H1 (cell line): Measurements from ENCODE around the gene ANO6. TPM values are rescaled to one million over a fixed set of nuclear protein-coding genes. Genes with fewer than 3 reads are reported as not detected.

ENCODE experiments used
- CHD2 ChIP-seq: IDR thresholded peaks from 2 replicates; pipeline ENCODE4 v1.6.1; 2012; ENCODE audit warnings: low read length, improper control_type of control experiment
- HDAC2 ChIP-seq, 2 experiments: fragments of 300-600 bp in 1 of 2; sonication (generic) in 1 of 2; IDR thresholded peaks; 2 replicates each; pipeline ENCODE4 v1.6.1; 2011 to 2012; ENCODE audit warnings: low read depth in 2 of 2, low read length in 2 of 2, mild to moderate bottlenecking in 2 of 2, moderate library complexity in 2 of 2, borderline replicate concordance in 1 of 2, inconsistent platforms in 1 of 2
- SAP30 ChIP-seq: fragments of 300-600 bp; sonication (generic); IDR thresholded peaks from 2 replicates; pipeline ENCODE4 v1.7.1; 2012; ENCODE audit warnings: low read length, moderate library complexity, mild to moderate bottlenecking, inconsistent platforms; ENCODE audit not compliant: insufficient read depth, insufficient replicate concordance
- SIN3A ChIP-seq, 2 experiments: IDR thresholded peaks in 1 of 2; conservative IDR thresholded peaks in 1 of 2; 2 replicates each; pipeline ENCODE4 v1.6.1; 2011 to 2012; ENCODE audit warnings: low read length in 2 of 2, improper control_type of control experiment in 1 of 2, low read depth in 1 of 2, mild to moderate bottlenecking in 1 of 2
- SIX5 ChIP-seq: IDR thresholded peaks from 2 replicates; pipeline ENCODE4 v1.6.1; 2011; ENCODE audit warnings: mild to moderate bottlenecking, low read depth, low read length
- SP1 ChIP-seq: IDR thresholded peaks from 2 replicates; pipeline ENCODE4 v1.6.1; 2011; ENCODE audit warnings: low read depth, low read length
- TAF1 ChIP-seq: IDR thresholded peaks from 2 replicates; pipeline ENCODE4 v1.6.1; 2011; ENCODE audit warnings: mild to moderate bottlenecking, low read depth, low read length
- TCF12 ChIP-seq: IDR thresholded peaks from 2 replicates; pipeline ENCODE4 v1.6.1; 2011; ENCODE audit warnings: low read depth, mild to moderate bottlenecking, low read length
- TEAD4 ChIP-seq: IDR thresholded peaks from 2 replicates; pipeline ENCODE4 v1.6.1; 2012; ENCODE audit warnings: low read depth, low read length, inconsistent platforms, mixed read lengths
- polyA plus RNA-seq, 7 experiments: library from polyadenylated mRNA; depleted of rRNA in 3 of 7; stranded (reverse) in 5 of 7; unstranded in 2 of 7; fragments of >200 nt in 5 of 7; fragments of 200-250 nt in 2 of 7; gene quantifications; 1 replicate in 5 of 7; 2 replicates in 1 of 7; 4 replicates in 1 of 7; pipeline versions ENCODE4 v1.2.1 to v1.2.3, GENCODE V29; 2011 to 2013; ENCODE audit warnings: missing spikeins in 2 of 7, mixed read lengths in 2 of 7
- total RNA-seq: library from RNA; stranded (reverse); fragmentation: NEBNext Ultra II Directional; extraction: Animal tissue kit (Norgen Biotek cat#: 25700); gene quantifications from 2 replicates; pipeline ENCODE4 v1.2.1, GENCODE V29; 2021
- TF ChIP-seq, protein P1 (sequence below): IDR thresholded peaks from 2 replicates; pipeline ENCODE4 v1.6.1; 2011; ENCODE audit warnings: low read length, improper control_type of control experiment

ANO6 gene
- total and polyA plus RNA-seq, 2 of the 8 experiments (the other 6 are each of a cell fraction or from before 2014, with no cell fraction given), result 15.1 to 39.7 TPM

DNA sequence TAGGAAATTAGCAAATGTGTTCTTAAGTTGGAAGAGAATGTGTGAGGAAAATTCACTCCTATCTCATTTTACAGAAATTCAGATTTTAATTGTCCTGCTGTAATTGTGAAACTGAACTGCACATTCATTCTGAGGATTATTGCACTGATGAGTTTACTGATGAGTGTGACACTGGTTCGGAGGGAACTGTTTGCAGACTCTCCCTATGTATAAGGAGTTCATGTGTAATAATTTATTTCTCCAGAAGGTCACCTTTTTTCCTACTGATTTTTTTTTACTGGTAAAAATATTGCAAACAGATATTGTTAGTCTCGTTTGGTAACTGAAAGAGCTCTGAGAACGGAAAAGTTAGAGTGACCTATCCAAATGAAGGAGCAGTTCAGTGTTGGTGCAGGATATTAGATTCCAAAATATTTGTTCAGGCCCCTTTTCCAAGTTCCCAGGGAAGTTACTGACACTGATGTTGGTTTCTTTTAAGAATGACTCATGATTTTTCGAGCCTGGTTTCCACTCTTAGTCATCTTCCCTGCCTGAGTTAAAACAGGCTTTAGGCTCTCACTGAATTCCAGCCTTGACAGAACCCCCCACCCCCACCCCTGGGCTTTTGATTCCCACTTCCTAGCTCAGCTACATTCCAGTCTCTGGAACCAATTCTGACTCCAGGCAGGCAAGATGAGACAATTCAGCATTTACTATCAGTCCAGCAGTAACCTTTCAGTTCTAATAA lies 18.4 kb downstream of the ANO6 start (continued):
- peak; percentile 46 for TF ChIP-seq TAF1
- no peak for TF ChIP-seq CHD2
- TF ChIP-seq TCF12, result no peak
- no peak for TF ChIP-seq SIX5
- peak; percentile 80 for TF ChIP-seq SP1
- TF ChIP-seq SIN3A (conservative IDR thresholded peaks at IDR 0.05 in 1 of 2, IDR thresholded peaks at IDR 0.05 in 1 of 2; ENCODE audit: low read depth in 1 of 2, low read length in 2 of 2), result 0 out of 4 replicates have a peak, but pooled peaks have one; percentile 41 to 43
- TF ChIP-seq SAP30, result no peak
- 0 out of 4 replicates have a peak, but pooled peaks of 1 of the 2 experiments have one; percentile 50 for TF ChIP-seq HDAC2 (IDR thresholded peaks at IDR 0.05; ENCODE audit: borderline replicate concordance in 1 of 2, low read depth in 2 of 2, low read length in 2 of 2)
- TF ChIP-seq, protein P1, sequence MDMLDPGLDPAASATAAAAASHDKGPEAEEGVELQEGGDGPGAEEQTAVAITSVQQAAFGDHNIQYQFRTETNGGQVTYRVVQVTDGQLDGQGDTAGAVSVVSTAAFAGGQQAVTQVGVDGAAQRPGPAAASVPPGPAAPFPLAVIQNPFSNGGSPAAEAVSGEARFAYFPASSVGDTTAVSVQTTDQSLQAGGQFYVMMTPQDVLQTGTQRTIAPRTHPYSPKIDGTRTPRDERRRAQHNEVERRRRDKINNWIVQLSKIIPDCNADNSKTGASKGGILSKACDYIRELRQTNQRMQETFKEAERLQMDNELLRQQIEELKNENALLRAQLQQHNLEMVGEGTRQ, result no peak
- peak; percentile 76 for TF ChIP-seq TEAD4
